Left lung (tissue), 10 donors: ENCODE results near the gene SLC20A1. TPM values are rescaled to one million over a fixed set of nuclear protein-coding genes. Genes with fewer than 3 reads are reported as not detected.

Experiments used
- ATAC-seq: fragments of 200-7000 bp; cut with Tn5 transposase; one replicate; pipeline ENCODE4 v1.9.1; 2020; ENCODE audit warnings: moderate library complexity
- DNase-seq, 4 donors: peaks; one replicate each; pipeline ENCODE4 v3.0.0-alpha.2; 2013 to 2020
- H3K27ac ChIP-seq, 2 donors: fragments of 200-600 bp; sonication (generic) in 1 of 2; one replicate each; pipeline versions ENCODE4 v1.5.0 to v1.8.0; 2020 to 2021
- H3K27me3 ChIP-seq, 2 donors: fragments of 200-600 bp; sonication (generic) in 1 of 2; one replicate each; pipeline versions ENCODE4 v1.5.0 to v1.8.0; 2020 to 2021
- H3K36me3 ChIP-seq, 2 donors: fragments of 200-600 bp; sonication (generic) in 1 of 2; one replicate each; pipeline versions ENCODE4 v1.5.0 to v1.8.0; 2020 to 2021
- H3K4me1 ChIP-seq, 2 donors: fragments of 200-600 bp; one replicate each; pipeline ENCODE4 v1.8.0; 2021
- H3K4me3 ChIP-seq, 2 donors: fragments of 200-600 bp; sonication (generic) in 1 of 2; one replicate each; pipeline versions ENCODE4 v1.5.0 to v1.8.0; 2020 to 2021; ENCODE audit warnings: mild to moderate bottlenecking in 1 of 2
- H3K9me3 ChIP-seq, 2 donors: fragments of 200-600 bp; sonication (generic) in 1 of 2; one replicate each; pipeline versions ENCODE4 v1.5.0 to v1.8.0; 2020 to 2021
- CTCF ChIP-seq, 2 donors: fragments of 200-600 bp; sonication (generic) in 1 of 2; IDR thresholded peaks; one replicate each; pipeline versions ENCODE4 v1.5.0 to v1.8.0; 2021; ENCODE audit warnings: antibody characterized with exemption in 2 of 2
- intact Hi-C, 2 donors: fragments of 100-400 bp; cut with DNase I; formaldehyde crosslinking; loops; one replicate each; pipeline versions ENCODE4 v1.11.2 to v1.14.2; 2022
- polyA plus RNA-seq, 6 donors: library from polyadenylated mRNA; unstranded; fragments of 120-200 nt; gene quantifications; one replicate each; pipeline ENCODE4 v1.2.1, GENCODE V29; 2013; ENCODE audit not compliant: insufficient read length in 6 of 6
- total RNA-seq, 2 donors: library from RNA; stranded (reverse); fragmentation: NEBNext Ultra II Directional; extraction: Animal tissue kit (Norgen Biotek cat#: 25700); gene quantifications; one replicate each; pipeline ENCODE4 v1.2.1, GENCODE V29; 2021
- donor health status: DM: no; HTN: yes; CAD: no.
- donor health status: DM: no; HTN: no; CAD: no.

Gene SLC20A1
- total and polyA plus RNA-seq, 8 donors = 33.9 to 68.2 (median 37.8) TPM

GRCh38 chr2:112686348-112687217 lies 40.8 kb downstream of the SLC20A1 start:
- TF ChIP-seq CTCF (IDR thresholded peaks at IDR 0.05) = no peak
- Histone ChIP-seq H3K4me3 (no peak overlapping the region), H3K27me3 (no peaks in the 10 kb centered on the region), H3K27ac (no peak overlapping the region), H3K9me3 (no peaks in the 10 kb centered on the region), H3K36me3 (no peaks in the 10 kb centered on the region), H3K4me1 (peaks cover 0 to 72% of the 10 kb centered on the region in 2 donors)
- DNase-seq (no peak), ATAC-seq (no peak)
- intact Hi-C loops = no loop called here

GRCh38 chr2:112687522-112687921 lies 41.8 kb downstream of the SLC20A1 start:
- intact Hi-C loops = no loop called here
- peaks cover 0 to 72% of the 10 kb centered on the region in 2 donors for H3K4me1 ChIP-seq
- ATAC-seq (no peak), DNase-seq (no peak)
- no peak for TF ChIP-seq CTCF (IDR thresholded peaks at IDR 0.05)
- H3K36me3 ChIP-seq = no peaks in the 10 kb centered on the region
- H3K9me3 ChIP-seq = no peaks in the 10 kb centered on the region
- H3K4me3 ChIP-seq = no peak overlapping the region
- H3K27me3 ChIP-seq = no peaks in the 10 kb centered on the region
- no peak overlapping the region for H3K27ac ChIP-seq

GRCh38 chr2:112688086-112688880 lies 42.5 kb downstream of the SLC20A1 start:
- intact Hi-C loops = no loop called here
- H3K9me3 ChIP-seq = no peaks in the 10 kb centered on the region
- no peaks in the 10 kb centered on the region for H3K27me3 ChIP-seq
- no peak overlapping the region for H3K4me3 ChIP-seq
- no peak for ATAC-seq
- no peak overlapping the region for H3K27ac ChIP-seq
- H3K4me1 ChIP-seq = peaks cover 0 to 72% of the 10 kb centered on the region in 2 donors
- no peaks in the 10 kb centered on the region for H3K36me3 ChIP-seq
- no peak for DNase-seq
- no peak for TF ChIP-seq CTCF (IDR thresholded peaks at IDR 0.05)

GRCh38 chr2:112690853-112691401 lies 45.2 kb downstream of the SLC20A1 start:
- DNase-seq (peak in 3 of 4 donors; percentile 32 to 89 (median 82)), ATAC-seq (peak; percentile 89)
- Histone ChIP-seq H3K27ac (peak overlapping the region in 1 of 2 donors; percentile 74), H3K4me3 (no peak overlapping the region), H3K36me3 (no peaks in the 10 kb centered on the region), H3K4me1 (peaks cover 0 to 55% of the 10 kb centered on the region in 2 donors), H3K9me3 (no peaks in the 10 kb centered on the region), H3K27me3 (no peaks in the 10 kb centered on the region)
- intact Hi-C loops = no loop called here
- peak; percentile 65 to 66 for TF ChIP-seq CTCF (IDR thresholded peaks at IDR 0.05)

- ATAC-seq (no peak), DNase-seq (peak in 1 of 4 donors; percentile 30)
- intact Hi-C loops = no loop called here
- Histone ChIP-seq H3K27me3 (no peaks in the 10 kb centered on the region), H3K36me3 (no peaks in the 10 kb centered on the region), H3K4me1 (peaks cover 0 to 46% of the 10 kb centered on the region in 2 donors), H3K4me3 (no peak overlapping the region), H3K9me3 (no peaks in the 10 kb centered on the region), H3K27ac (peak overlapping the region in 1 of 2 donors; percentile 74)
- no peak for TF ChIP-seq CTCF (IDR thresholded peaks at IDR 0.05)
Observed at GRCh38 chr2:112691881-112692281, 46.1 kb downstream of the SLC20A1 start.
